GM12892 (cell line): ENCODE results near the gene SLC30A2.

Experiments
- DNase-seq: peaks from one replicate; pipeline ENCODE4 v3.0.0; 2011; ENCODE audit not compliant: insufficient read length
- FAIRE-seq: peaks from 2 replicates; lab custom pipeline; 2011; peaks lifted over from hg19 to GRCh38; lab: Jason Lieb, UNC
- POLR2A ChIP-seq: IDR thresholded peaks from 2 replicates; pipeline ENCODE4 v1.6.1; 2011; ENCODE audit warnings: low read depth, low read length, control low read depth
- POLR2AphosphoS5 ChIP-seq: IDR thresholded peaks from 2 replicates; pipeline ENCODE4 v1.6.1; 2011; ENCODE audit warnings: low read depth, low read length, control low read depth
- TAF1 ChIP-seq: IDR thresholded peaks from 2 replicates; pipeline ENCODE4 v1.6.1; 2011; ENCODE audit warnings: low read depth, mild to moderate bottlenecking, control low read depth, low read length, borderline replicate concordance

Gene SLC30A2

GRCh38 chr1:26064553-26064952, 18.6 kb upstream of the SLC30A2 start:
- no peak for DNase-seq
- TF ChIP-seq POLR2AphosphoS5: no peak
- TF ChIP-seq POLR2A: no peak
- TF ChIP-seq TAF1: no peak
- FAIRE-seq: no peak

- FAIRE-seq: no peak
- no peak for TF ChIP-seq TAF1
- no peak for TF ChIP-seq POLR2A
- no peak for TF ChIP-seq POLR2AphosphoS5
- DNase-seq: no peak
These were observed 15.1 kb upstream of the SLC30A2 start for GRCh38 chr1:26060832-26061574.

GRCh38 chr1:26059906-26060305, 14.0 kb upstream of the SLC30A2 start:
- no peak for DNase-seq
- TF ChIP-seq TAF1 (no peak), POLR2A (no peak), POLR2AphosphoS5 (no peak)
- FAIRE-seq: no peak

- no peak for DNase-seq
- FAIRE-seq: no peak
- TF ChIP-seq POLR2A: no peak
- TF ChIP-seq TAF1: no peak
- TF ChIP-seq POLR2AphosphoS5: no peak
These were observed 12.2 kb upstream of the SLC30A2 start for GRCh38 chr1:26058052-26058595.

GRCh38 chr1:26057189-26057588, 11.3 kb upstream of the SLC30A2 start:
- TF ChIP-seq POLR2AphosphoS5: no peak
- no peak for TF ChIP-seq TAF1
- no peak for TF ChIP-seq POLR2A
- no peak for DNase-seq
- FAIRE-seq: no peak

GRCh38 chr1:26055041-26055440, 9.1 kb upstream of the SLC30A2 start:
- TF ChIP-seq TAF1: no peak
- no peak for TF ChIP-seq POLR2A
- no peak for TF ChIP-seq POLR2AphosphoS5
- FAIRE-seq (no peak), DNase-seq (no peak)

GRCh38 chr1:26053718-26054560, 8.0 kb upstream of the SLC30A2 start:
- TF ChIP-seq POLR2AphosphoS5 (no peak), POLR2A (no peak), TAF1 (no peak)
- FAIRE-seq (no peak), DNase-seq (no peak)

GRCh38 chr1:26050248-26050640, 4.3 kb upstream of the SLC30A2 start:
- DNase-seq (no peak), FAIRE-seq (no peak)
- TF ChIP-seq POLR2AphosphoS5: no peak
- no peak for TF ChIP-seq TAF1
- TF ChIP-seq POLR2A: no peak

GRCh38 chr1:26049531-26050247, 3.8 kb upstream of the SLC30A2 start:
- FAIRE-seq: no peak
- no peak for DNase-seq
- TF ChIP-seq POLR2A: no peak
- TF ChIP-seq TAF1: no peak
- TF ChIP-seq POLR2AphosphoS5: no peak

- FAIRE-seq (no peak), DNase-seq (no peak)
- no peak for TF ChIP-seq POLR2AphosphoS5
These were observed 1.5 kb upstream of the SLC30A2 start for GRCh38 chr1:26047278-26047874.
